ENCODE measurements around the gene SLC9A9.

SLC9A9 gene

DNA sequence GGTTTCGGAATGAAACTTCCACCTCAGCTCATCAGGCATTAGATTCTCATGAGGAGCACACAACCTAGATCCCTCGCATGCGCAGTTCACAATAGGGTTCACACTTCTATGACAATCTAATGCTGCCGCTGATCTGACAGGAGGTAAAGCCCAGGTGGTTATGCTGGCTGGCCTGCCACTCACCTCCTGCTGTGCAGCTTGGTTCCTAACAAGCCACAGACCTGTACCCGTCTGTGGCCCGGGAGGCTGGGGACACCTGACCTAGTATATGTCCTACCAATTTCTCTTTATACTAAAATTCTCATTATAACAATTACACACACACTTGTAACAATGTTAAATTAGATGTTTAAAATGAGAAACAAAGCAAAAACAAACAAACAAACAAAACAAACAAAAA is 172.2 kb downstream of the SLC9A9 start:
- no peak for DNase-seq

- peak; percentile 45 for DNase-seq
Measured at GRCh38 chr3:143674100-143674968, 173.9 kb downstream of the SLC9A9 start.

- DNase-seq, result no peak
Measured at GRCh38 chr3:143672396-143673165, 175.7 kb downstream of the SLC9A9 start.

- DNase-seq, result no peak
Measured at GRCh38 chr3:143671626-143672025, 176.6 kb downstream of the SLC9A9 start.

DNA sequence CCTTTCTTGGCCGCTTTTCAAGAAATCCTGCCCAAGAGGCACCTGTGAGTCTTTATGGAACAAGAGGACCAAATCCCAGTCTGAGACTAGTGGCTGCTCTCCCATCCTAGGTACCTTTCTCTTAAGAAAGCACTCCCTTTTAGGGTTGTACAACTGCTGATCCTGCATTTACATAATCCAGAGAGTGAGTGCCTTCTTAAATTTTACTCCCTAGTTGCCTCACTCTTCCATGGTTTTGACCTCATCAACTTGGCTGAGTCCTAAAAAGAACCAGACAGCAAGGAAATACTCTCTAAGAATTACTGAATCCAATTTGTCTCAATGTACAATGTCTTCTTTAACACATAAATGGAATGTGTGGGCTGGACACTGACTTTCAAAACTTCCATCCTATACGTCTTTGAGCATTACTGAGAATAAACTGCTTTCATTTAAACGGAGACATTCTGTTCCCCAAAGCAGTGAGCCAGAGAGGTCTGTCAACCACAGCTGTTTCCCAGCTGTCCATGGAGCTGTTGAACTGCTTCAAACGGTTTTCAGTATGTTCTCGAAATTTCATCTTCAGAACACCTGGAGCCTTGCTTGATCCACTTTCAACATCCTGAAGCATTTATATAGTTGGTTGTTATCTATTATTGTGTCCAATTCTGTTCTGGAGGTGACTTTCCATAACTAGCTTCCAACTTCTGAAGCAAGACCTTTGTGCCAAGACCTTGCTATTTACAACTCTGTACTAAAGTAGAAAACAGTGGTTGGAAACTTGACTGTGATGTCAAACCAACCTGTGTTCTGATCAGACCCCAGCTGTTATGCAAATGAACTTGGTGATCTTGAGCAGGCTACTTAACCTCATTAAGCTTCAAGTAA is 179.1 kb downstream of the SLC9A9 start:
- no peak for DNase-seq

- no peak for DNase-seq
Measured at GRCh38 chr3:143668385-143668784, 179.9 kb downstream of the SLC9A9 start.

DNA sequence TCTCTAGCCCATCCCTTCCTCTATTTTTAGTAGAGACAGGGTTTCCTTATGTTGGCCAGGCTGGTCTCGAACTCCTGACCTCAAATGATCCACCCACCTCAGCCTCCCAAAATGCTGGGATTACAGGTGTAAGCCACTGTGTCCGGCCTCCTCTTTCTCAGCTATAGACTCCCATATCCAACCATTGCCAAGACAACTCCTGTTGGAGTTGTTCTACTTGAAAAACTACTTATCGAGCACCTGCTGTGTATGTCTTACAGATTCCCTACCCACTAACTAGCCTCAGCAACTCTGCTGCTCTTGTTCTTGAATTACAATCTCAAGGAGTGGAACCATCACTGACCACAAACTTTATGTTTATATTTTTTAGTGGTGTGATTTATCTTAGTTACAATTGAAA is 186.6 kb downstream of the SLC9A9 start:
- DNase-seq, result no peak

- no peak for DNase-seq
Measured at GRCh38 chr3:143658861-143659260, 189.4 kb downstream of the SLC9A9 start.

DNA sequence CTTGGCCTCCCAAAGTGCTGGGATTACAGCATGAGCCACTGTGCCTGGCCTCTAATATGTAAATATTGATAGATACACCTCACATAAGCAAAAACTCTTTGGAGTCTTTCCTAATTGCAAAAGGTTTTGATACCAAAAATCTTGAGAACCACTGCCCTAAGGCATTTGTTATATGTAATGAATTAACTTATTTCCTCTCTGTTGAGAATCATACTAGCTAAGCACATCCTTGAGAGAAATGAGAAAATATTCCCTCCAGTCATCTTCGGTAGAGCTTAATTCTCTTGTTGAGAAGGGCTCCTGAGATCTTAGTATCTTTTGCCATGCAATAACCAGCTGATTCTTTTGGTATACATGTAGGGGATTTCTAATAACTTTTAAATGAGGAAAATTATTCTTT is 190.2 kb downstream of the SLC9A9 start:
- no peak for DNase-seq

DNA sequence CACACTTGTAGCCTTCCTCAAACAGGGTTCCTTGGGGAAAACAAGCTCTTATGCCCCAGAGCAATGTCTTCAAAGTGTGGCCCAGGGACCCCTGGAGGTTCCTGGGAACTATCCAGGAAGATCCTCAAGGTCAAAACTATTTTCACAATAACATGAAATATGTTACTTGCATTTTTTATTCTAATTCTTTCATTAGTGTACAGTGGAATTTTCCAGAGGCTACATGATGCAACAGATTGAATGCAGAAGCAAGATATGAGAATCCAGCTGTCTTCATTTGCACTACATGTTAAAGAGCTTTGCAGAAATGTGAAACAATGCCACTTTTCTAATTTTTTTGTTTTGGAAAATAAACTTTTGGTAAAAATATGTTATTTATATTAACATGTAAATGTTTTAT is 190.9 kb downstream of the SLC9A9 start:
- no peak for DNase-seq

- no peak for DNase-seq
Measured at GRCh38 chr3:143654906-143655305, 193.4 kb downstream of the SLC9A9 start.

- DNase-seq, result no peak
Measured at GRCh38 chr3:143653935-143654334, 194.3 kb downstream of the SLC9A9 start.

DNA sequence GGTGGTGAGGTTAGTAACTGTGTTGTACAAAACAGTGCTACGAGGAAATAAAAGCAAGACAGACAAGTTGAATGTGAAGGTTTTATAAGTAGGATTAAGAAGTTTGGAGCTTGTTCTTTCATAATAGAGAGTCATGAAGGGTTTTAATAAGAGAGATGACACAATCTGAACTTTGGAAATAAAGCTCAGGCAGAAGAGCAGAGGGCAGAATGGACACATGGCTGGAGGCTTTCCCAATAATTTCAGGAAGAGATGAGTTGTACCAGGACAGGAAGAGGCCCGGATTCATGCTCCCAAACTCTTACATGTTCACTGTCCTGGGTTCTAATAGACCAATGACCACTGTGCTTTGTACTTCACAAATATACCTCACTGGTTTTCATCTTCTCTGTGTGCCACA is 194.8 kb downstream of the SLC9A9 start:
- no peak for DNase-seq

GRCh38 chr3:143652118-143652517 is 196.2 kb downstream of the SLC9A9 start:
- no peak for DNase-seq

GRCh38 chr3:143650827-143651226 is 197.4 kb downstream of the SLC9A9 start:
- DNase-seq, result no peak

GRCh38 chr3:143650120-143650519 is 198.1 kb downstream of the SLC9A9 start:
- no peak for DNase-seq

DNA sequence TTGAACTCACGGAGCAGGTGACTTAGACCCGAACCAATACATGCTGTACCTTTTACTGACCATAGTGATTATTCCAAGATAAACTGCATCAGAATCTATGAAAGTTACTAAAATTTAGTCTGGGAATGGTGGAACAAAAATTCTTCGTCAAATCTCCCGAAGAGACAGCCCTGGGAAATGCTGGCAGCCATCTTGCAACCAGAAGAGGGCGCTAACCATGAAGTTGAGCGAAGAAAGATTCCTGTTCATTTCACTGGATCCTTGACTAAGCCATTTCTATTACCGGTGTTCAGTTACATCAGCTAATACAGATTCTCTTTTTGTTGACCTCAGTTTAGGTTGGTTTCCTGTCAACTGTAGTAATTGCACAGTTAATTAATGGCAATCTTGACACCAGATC is 199.6 kb downstream of the SLC9A9 start:
- DNase-seq, result no peak

- no peak for DNase-seq
Measured at GRCh38 chr3:143648218-143648617, 200.1 kb downstream of the SLC9A9 start.

- DNase-seq, result no peak
Measured at GRCh38 chr3:143644370-143645089, 203.7 kb downstream of the SLC9A9 start.

GRCh38 chr3:143643905-143644304 is 204.4 kb downstream of the SLC9A9 start:
- DNase-seq, result no peak

DNA sequence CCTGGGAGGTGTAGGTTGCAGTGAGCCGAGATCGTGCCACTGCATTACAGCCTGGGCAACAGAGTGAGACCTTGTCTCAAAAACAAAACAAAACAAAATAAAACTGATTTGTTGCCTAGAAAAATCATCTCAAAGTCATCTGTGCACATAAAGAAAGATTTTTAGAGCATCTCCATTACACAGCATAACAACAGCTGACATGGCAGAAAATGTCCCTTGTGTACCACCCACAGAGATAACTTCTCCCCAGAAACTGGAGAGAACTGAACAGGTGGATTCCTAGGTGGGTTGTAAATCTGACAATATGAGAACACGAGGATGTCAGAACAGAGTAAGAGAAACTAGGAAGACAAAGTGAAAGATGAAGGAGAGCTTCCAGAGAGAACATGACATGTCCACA is 207.5 kb downstream of the SLC9A9 start:
- no peak for DNase-seq

DNA sequence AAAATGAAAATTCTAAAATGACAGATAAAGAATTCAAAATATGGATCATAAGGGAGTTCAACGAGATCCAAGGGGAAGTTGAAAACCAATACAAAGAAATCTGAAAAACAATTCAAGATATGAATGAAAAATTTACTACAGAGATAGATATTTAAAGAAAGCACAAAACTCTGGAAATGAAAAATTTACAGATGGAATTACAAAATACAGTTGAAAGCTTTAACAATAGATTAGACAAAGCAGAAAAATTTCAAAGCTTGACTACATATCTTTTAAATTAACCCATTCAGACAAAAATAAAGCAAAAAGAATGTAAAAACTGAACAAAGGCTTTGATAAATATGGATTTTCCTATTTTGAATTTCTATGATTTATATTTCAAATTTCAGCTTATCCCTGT is 211.1 kb downstream of the SLC9A9 start:
- no peak for DNase-seq
